ENCODE results near the gene HOXA5.

DNA sequence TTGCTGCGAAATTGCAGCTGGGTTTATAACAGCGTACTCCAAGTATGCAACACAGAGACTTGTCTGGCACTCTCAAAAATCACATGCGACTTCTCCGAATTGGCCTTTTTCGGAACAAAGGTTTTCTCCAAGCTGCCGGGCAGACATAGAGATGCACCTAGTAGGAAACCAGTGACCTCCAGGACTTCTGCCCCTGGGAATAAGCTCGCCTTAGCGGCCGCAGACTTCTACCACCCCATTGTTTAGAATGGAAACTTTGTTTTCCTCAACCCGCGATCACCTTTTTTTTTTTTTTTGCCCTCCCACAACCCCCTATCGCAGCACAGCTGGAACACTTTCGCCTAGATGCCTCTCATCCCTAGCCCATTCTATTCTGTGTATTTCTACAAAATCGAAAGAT, 35.5 kb upstream of the HOXA5 start:
- TF ChIP-seq, protein P1, sequence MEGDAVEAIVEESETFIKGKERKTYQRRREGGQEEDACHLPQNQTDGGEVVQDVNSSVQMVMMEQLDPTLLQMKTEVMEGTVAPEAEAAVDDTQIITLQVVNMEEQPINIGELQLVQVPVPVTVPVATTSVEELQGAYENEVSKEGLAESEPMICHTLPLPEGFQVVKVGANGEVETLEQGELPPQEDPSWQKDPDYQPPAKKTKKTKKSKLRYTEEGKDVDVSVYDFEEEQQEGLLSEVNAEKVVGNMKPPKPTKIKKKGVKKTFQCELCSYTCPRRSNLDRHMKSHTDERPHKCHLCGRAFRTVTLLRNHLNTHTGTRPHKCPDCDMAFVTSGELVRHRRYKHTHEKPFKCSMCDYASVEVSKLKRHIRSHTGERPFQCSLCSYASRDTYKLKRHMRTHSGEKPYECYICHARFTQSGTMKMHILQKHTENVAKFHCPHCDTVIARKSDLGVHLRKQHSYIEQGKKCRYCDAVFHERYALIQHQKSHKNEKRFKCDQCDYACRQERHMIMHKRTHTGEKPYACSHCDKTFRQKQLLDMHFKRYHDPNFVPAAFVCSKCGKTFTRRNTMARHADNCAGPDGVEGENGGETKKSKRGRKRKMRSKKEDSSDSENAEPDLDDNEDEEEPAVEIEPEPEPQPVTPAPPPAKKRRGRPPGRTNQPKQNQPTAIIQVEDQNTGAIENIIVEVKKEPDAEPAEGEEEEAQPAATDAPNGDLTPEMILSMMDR (IDR thresholded peaks at IDR 0.05): no peak
- no peak for TF ChIP-seq EP300 (IDR thresholded peaks at IDR 0.05; ENCODE audit: low read depth)
- no peak for TF ChIP-seq POLR2A (IDR thresholded peaks at IDR 0.05)
- TF ChIP-seq POLR2AphosphoS5 (IDR thresholded peaks at IDR 0.05): no peak
